TTC549 (cell line): ENCODE results near the gene CEP57L1.
"Not testable (repeated sequence)": the region's sequence is repeated elsewhere in the genome, so short reads cannot be mapped to it uniquely, and the experiment has no call there.

Experiments used
- FAIRE-seq: peaks from 2 replicates; lab custom pipeline; 2012; peaks lifted over from hg19 to GRCh38; lab: Jason Lieb, UNC

The CEP57L1 gene

DNA sequence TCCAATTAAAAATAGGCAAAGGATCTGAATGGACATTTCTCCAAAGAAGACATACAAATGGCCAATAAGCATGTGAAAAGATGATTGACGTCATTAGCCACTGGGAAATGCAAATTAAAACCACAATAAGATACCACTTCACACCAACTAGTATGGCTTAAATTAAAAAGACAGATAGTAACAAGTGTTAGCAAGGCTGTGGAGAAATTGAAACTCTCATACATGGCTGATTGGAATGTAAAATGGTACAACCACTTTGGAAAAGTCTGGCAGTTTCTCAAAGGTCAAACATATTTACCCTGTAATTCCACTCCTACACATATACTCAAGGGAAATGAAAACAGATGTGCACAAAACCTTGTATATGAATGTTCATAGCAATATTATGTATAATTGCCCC, 83.6 kb downstream of the CEP57L1 start:
- no peak for FAIRE-seq

- no peak for FAIRE-seq
Observed at GRCh38 chr6:109179507-109179906, 84.2 kb downstream of the CEP57L1 start.

DNA sequence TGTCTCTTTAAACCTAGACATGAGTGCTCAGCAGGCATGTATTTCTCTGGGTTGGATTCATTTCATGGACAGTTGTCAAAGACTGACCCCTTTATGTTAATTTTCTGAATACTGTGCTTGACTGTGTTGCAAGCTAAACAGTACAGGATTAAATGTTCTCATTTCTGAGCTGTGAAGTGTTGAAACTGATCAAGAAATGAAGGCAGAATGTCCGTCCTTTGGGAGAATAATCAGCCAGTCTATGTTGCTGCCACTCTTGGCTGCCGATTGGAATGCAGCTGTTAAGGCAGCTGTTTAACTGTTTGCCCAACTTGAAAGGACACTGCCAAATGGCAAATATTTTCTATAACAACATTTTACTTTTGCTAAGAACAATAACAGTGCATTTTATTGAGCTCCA, 87.3 kb downstream of the CEP57L1 start:
- FAIRE-seq, result no peak

DNA sequence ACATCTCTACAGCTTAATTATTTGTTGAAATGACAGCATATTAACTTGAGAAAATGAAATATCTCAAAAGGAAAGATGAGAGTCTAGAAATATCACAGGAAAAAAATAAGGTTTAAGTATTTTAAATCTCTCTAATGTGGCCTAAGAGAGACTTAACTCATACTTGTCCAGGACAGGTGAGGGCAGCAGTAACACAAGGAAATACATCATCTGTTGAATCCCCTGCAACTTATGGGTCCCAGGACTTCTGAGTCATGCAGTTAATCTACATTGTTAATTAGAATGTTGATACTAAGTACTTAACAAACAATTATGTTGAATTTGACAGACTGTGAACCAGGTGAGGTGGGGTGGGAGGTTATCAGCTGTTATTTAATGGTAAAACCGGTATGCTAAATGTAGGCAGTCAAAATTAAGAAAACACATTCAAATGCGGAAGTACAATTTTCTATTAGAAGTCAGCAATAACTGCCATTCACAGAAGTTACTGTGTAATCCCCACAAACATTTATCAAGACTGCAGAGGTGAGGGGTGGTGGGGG, 87.9 kb downstream of the CEP57L1 start:
- FAIRE-seq, result no peak

DNA sequence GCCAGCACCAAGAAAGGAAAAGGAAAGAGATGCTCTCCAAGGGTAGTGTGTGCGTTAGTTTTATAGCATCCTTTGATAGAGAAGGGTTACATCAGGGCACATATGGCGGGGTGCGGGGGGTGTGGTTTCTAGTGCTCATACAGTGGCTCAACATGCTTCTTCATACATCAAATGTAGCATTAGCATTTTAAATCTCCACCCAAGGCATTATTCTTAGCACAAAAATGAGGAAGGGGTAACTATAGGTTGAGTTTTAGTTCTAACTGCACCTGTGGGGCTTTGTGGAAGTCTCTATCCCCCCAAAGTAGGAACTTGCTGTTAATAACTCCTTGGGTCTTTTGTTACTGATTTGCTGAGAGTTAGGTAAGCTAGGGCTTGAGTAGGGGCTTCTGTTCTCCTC, 89.3 kb downstream of the CEP57L1 start:
- FAIRE-seq, result no peak

DNA sequence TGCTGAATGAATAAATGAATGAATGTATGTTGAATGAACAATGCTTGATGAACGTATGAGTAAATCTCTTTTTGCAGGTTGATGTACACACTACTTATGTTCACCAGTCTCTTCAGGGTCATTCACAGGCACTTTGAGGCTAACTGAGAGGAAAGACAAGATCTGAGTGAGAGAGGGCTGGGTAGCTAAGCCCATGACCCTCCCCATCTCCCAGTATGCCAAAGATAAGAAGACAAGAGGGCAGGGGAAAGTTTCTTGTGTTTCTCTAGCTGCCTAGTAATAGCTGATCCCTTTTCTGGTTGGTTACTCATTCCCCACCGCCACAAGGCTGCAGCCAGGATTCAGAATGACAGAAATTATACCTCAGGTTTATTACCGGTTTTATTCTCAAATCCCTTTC, 90.7 kb downstream of the CEP57L1 start:
- FAIRE-seq, result no peak

- FAIRE-seq, result no peak
Observed at GRCh38 chr6:109187399-109188114, 92.2 kb downstream of the CEP57L1 start.

- no peak for FAIRE-seq
Observed at GRCh38 chr6:109188115-109188411, 92.8 kb downstream of the CEP57L1 start.

DNA sequence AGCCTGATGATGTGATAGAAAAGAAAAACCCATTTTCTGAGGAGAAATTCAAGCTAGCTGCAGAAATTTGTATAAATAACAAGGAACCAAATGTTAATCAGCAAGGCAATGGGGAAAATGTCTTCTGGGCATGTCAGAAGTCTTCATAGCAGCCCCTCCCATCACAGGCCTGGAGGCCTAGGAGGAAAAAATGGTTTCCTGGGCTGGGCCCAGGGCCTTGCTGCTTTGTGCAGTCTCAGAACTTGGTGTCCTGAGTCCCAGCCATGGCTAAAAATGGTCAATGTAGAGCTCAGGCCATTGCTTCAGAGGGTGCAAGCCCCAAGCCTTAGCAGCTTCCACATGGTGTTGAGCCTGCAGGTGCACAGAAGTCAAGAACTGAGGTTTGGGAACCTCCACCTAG, 96.1 kb downstream of the CEP57L1 start:
- FAIRE-seq, result not testable (repeated sequence)

DNA sequence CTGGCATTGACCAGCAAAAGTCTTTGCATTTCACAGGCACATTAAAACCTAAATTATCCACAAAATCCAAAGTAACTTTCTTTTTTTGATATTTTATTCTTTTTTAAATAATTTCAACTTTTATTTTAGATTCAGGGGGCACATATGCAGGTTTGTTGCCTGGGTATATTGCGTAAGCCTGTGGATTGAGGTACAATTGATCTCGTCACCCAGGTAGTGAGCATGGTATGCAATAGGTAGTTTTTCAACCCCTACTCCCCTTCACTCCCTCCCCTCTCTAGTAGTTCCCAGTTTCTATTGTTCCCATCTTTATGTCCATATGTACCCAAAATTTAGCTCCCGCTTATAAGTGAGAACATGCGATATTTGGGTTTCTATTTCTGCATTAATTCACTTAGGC, 97.6 kb downstream of the CEP57L1 start:
- no peak for FAIRE-seq

DNA sequence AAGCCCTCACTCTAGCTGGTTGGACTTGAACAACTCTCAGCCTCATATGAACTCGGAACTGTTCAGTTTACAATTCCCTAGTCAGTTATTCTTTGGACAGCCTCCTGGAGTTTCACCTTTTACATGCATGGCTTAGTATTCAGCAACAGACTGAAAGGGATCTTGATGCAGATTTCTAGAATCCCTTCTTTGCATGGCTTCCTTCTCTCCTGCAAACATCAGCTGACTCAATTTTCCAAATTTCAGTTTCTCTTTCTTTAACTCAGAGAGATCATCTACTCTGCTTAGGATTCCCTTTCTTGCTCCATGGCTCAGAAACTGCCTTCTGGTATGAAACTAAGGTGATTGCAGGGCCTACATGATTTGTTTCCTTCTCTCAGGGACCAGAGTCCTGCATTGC, 99.6 kb downstream of the CEP57L1 start:
- no peak for FAIRE-seq

GRCh38 chr6:109197061-109197460, 101.8 kb downstream of the CEP57L1 start:
- no peak for FAIRE-seq

- no peak for FAIRE-seq
Observed at GRCh38 chr6:109202409-109203264, 107.3 kb downstream of the CEP57L1 start.

DNA sequence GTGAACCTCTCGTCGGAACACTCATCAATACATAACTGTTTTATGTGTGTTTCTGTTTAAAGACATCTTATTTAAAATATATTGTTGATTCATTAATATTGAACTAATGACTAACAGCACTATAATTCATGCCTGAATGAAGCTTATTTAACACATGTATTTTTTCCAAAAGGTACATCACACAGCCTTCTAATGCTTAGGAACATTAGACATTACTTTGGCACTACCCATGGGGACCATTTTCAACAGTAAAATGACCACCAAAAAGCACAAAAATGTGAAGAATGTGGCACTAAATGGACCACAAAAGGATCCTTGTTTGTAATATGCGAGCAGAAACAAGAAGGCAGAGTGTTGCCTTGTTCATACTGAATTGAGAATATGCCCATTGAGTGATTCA, 109.2 kb downstream of the CEP57L1 start:
- no peak for FAIRE-seq

- no peak for FAIRE-seq
Observed at GRCh38 chr6:109212683-109213082, 117.4 kb downstream of the CEP57L1 start.
